K562 (cell line): ENCODE results near the gene TMEM61. TPM values are rescaled to one million over a fixed set of nuclear protein-coding genes. Genes with fewer than 3 reads are reported as not detected.
A peak's percentile ranks its signal among the peaks of the same experiment; 100 is the strongest.

Source experiments
- polyA plus RNA-seq, 8 experiments: library from polyadenylated mRNA; depleted of rRNA in 4 of 8; stranded (reverse) in 5 of 8; unstranded in 3 of 8; fragments of >200 nt; fragmentation: Nextera tagmentation in 2 of 8; fragmentation: Illumina TruSeq in 1 of 8; extraction: Ambion mirVana in 2 of 8; extraction: Trizol in 1 of 8; gene quantifications; 2 replicates each; pipeline versions ENCODE4 v1.2.1 to v1.2.3, GENCODE V29; 2011 to 2014; ENCODE audit warnings: inconsistent platforms in 1 of 8, missing spikeins in 1 of 8
- total RNA-seq, 7 experiments: library from RNA; depleted of rRNA in 6 of 7; stranded (reverse); fragments of >200 nt in 6 of 7; fragmentation: Illumina TruSeq in 2 of 7; extraction: Trizol in 2 of 7; gene quantifications; 2 replicates each; pipeline versions ENCODE4 v1.2.1 to v1.2.3, GENCODE V29; 2011 to 2021; ENCODE audit warnings: low replicate concordance in 1 of 7
- TF ChIP-seq, protein P1 (sequence below), 2 experiments: fragments of 450-650 bp; formaldehyde crosslinking in 1 of 2; IDR thresholded peaks; 2 replicates each; pipeline versions ENCODE4 v1.4.0 to v1.6.1; 2014 to 2020; ENCODE audit warnings: mild to moderate bottlenecking in 2 of 2, borderline replicate concordance in 1 of 2, low read depth in 1 of 2

The TMEM61 gene
- total and polyA plus RNA-seq, 9 of the 15 experiments (the other 6 are each of a cell fraction or from before 2014, with no cell fraction given) = not detected

DNA sequence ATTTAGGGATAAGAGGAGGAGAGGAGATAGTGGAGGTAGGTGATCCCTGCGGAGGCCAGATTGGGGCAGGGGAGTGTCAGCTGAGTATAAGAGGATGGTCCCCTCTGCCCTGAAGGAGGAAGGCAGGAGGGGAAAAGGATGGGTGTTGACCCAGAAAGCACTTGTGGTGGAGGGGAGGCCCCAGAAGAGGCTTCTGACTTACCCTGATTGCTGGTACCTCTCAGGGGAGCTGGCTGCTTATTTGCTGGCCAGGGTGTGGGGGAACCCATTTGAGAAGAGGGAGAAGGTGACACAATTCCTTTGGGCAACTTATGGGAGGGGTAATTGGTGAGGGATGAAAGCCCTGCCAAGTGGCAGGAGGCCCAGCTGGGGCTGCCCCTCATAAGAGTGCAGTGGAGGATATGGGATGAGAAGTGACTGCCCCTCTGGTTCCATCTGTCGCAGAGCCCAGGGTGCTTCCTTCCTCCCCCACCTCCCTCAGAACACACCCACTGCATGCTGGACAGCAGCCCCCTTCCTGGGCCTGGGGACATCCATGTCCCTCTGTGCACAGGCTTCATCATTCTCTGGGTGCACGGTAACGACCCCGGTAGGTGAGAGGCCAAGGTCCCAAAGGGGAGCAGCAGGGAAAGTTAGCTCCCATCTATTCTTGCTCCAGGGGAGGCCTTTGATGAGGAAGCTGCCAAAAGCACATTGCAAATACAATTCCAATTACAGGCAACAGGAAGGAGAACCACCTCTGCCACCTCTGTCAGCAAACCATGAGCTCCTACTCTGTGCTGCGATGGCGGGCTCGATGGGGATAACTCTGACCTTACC, 57.5 kb downstream of the TMEM61 start (continued):
- TF ChIP-seq, protein P1, sequence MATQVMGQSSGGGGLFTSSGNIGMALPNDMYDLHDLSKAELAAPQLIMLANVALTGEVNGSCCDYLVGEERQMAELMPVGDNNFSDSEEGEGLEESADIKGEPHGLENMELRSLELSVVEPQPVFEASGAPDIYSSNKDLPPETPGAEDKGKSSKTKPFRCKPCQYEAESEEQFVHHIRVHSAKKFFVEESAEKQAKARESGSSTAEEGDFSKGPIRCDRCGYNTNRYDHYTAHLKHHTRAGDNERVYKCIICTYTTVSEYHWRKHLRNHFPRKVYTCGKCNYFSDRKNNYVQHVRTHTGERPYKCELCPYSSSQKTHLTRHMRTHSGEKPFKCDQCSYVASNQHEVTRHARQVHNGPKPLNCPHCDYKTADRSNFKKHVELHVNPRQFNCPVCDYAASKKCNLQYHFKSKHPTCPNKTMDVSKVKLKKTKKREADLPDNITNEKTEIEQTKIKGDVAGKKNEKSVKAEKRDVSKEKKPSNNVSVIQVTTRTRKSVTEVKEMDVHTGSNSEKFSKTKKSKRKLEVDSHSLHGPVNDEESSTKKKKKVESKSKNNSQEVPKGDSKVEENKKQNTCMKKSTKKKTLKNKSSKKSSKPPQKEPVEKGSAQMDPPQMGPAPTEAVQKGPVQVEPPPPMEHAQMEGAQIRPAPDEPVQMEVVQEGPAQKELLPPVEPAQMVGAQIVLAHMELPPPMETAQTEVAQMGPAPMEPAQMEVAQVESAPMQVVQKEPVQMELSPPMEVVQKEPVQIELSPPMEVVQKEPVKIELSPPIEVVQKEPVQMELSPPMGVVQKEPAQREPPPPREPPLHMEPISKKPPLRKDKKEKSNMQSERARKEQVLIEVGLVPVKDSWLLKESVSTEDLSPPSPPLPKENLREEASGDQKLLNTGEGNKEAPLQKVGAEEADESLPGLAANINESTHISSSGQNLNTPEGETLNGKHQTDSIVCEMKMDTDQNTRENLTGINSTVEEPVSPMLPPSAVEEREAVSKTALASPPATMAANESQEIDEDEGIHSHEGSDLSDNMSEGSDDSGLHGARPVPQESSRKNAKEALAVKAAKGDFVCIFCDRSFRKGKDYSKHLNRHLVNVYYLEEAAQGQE (IDR thresholded peaks at IDR 0.05; ENCODE audit: borderline replicate concordance) = peak; percentile 58
- TF ChIP-seq, protein P1 (CRISPR knock-in tag; IDR thresholded peaks at IDR 0.05; ENCODE audit: low read depth) = no peak
